T-cell (primary cell): Measurements from ENCODE around the gene RBM19. TPM values are rescaled to one million over a fixed set of nuclear protein-coding genes. Genes with fewer than 3 reads are reported as not detected.

Source experiments
- ATAC-seq, 4 experiments: fragments of 200-7000 bp in 3 of 4; fragments of 150-1000 bp in 1 of 4; cut with Tn5 transposase; replicated peaks in 1 of 4; 1 replicate in 3 of 4; 2 replicates in 1 of 4; pipeline ENCODE4 v1.10.0; 2021; ENCODE audit warnings: moderate library complexity in 3 of 4, mild to moderate bottlenecking in 2 of 4, moderate number of reproducible peaks in 1 of 4
- CTCF ChIA-PET, 2 donors: fragments of 300-600 bp; sonication (Branson Sonifier 250); formaldehyde crosslinking; loops; one replicate each; lab custom pipeline; 2022; ENCODE audit warnings: antibody characterized with exemption in 2 of 2; lab: Charles Lee
- POLR2A ChIA-PET, 2 donors: fragments of 300-600 bp; sonication (Branson Sonifier 250); formaldehyde crosslinking; loops; one replicate each; lab custom pipeline; 2022; ENCODE audit warnings: antibody characterized with exemption in 2 of 2; lab: Charles Lee
- DNase-seq, 35 experiments: peaks; one replicate each; pipeline versions ENCODE4 v3.0.0 to v3.0.0-alpha.2; 2013 to 2023
- H3K27ac ChIP-seq: one replicate; pipeline ENCODE4 v1.5.1; 2013; ENCODE audit warnings: low read length
- H3K27me3 ChIP-seq, 2 experiments: replicated peaks in 1 of 2; 1 replicate in 1 of 2; 2 replicates in 1 of 2; pipeline versions ENCODE4 v1.6.1 to v1.7.0; 2013; ENCODE audit warnings: low read length in 1 of 2, mixed read lengths in 1 of 2; ENCODE audit not compliant: control insufficient read depth in 2 of 2, insufficient read depth in 2 of 2; ENCODE audit errors: extremely low read depth in 1 of 2
- H3K36me3 ChIP-seq, 2 donors: 1 replicate in 1 of 2; 2 replicates in 1 of 2; pipeline versions ENCODE4 v1.6.1 to v1.7.0; 2013; ENCODE audit warnings: low read length in 1 of 2; ENCODE audit not compliant: control insufficient read depth in 2 of 2, insufficient read depth in 1 of 2; ENCODE audit errors: extremely low read depth in 1 of 2
- H3K4me1 ChIP-seq, 2 experiments: 1 replicate in 1 of 2; 2 replicates in 1 of 2; pipeline versions ENCODE4 v1.6.1 to v1.7.0; 2013; ENCODE audit warnings: low read length in 2 of 2, mixed read lengths in 1 of 2; ENCODE audit not compliant: insufficient read depth in 2 of 2, control insufficient read depth in 1 of 2; ENCODE audit errors: extremely low read depth in 1 of 2
- H3K4me3 ChIP-seq, 2 donors: 1 replicate in 1 of 2; 2 replicates in 1 of 2; pipeline versions ENCODE4 v1.5.1 to v1.7.0; 2013; ENCODE audit warnings: mild to moderate bottlenecking in 2 of 2, low read length in 1 of 2, moderate library complexity in 1 of 2; ENCODE audit not compliant: control insufficient read depth in 1 of 2; ENCODE audit errors: extremely low read depth in 1 of 2
- H3K9me3 ChIP-seq: 2 replicates; pipeline ENCODE4 v1.7.0; 2013
- H3K27ac Mint-ChIP-seq, 2 donors: one replicate each; pipeline ENCODE4 v1.8.0; 2020 to 2021; ENCODE audit warnings: mild to moderate bottlenecking in 2 of 2, mixed read lengths in 2 of 2
- H3K27me3 Mint-ChIP-seq, 2 donors: one replicate each; pipeline ENCODE4 v1.8.0; 2021 to 2022; ENCODE audit warnings: mixed read lengths in 2 of 2
- H3K36me3 Mint-ChIP-seq: one replicate; pipeline ENCODE4 v1.8.0; 2021; ENCODE audit warnings: mixed read lengths
- H3K4me1 Mint-ChIP-seq, 3 donors: one replicate each; pipeline ENCODE4 v1.8.0; 2020 to 2022; ENCODE audit warnings: mixed read lengths in 3 of 3, mild to moderate bottlenecking in 1 of 3
- H3K4me3 Mint-ChIP-seq, 3 donors: one replicate each; pipeline ENCODE4 v1.8.0; 2020 to 2022; ENCODE audit warnings: mild to moderate bottlenecking in 3 of 3, mixed read lengths in 3 of 3, moderate library complexity in 3 of 3
- H3K9me3 Mint-ChIP-seq, 3 donors: one replicate each; pipeline ENCODE4 v1.8.0; 2020 to 2022; ENCODE audit warnings: mixed read lengths in 3 of 3
- whole genome bisulfite sequencing: methylation state at CpG from one replicate; pipeline ENCODE4 v1.1.5; 2013; ENCODE audit warnings: missing lambda C conversion rate; ENCODE audit not compliant: insufficient coverage; 5-methylcytosine and 5-hydroxymethylcytosine counted together
- total RNA-seq, 35 experiments: library from RNA in 6 of 35; stranded (reverse) in 6 of 35; fragments of 120-200 nt in 1 of 35; gene quantifications; one replicate each; pipeline versions ENCODE4 v1.2.1 to v1.2.4 and lab custom pipeline; 2013 to 2026

Gene RBM19
- total RNA-seq, 5 donors from 2014 or later (not counting 1 experiment from before 2014, with no cell fraction given) = 57.9 to 80.3 (median 78.3) TPM

DNA sequence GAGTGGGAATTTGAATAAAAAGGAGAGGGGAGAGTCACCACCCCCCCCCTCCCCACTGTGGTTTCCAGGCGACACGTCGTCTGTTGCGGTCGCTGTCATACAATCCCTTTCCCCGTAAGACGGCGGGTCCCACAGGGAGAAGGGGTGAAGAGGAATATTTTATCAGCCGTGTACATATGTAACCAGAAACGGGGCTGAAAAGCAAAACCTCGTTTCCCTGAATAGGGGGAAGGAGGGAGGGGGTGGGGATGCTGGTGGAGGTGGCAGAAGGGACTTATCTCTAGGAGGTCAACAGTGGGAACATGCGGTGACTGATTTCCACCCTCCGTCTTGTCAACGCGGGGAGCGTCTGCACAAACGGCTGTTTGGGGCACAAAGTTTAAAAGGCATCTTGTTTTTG is 171.4 kb downstream of the RBM19 start:
- 75% methylated on average over 8 of the region's 17 CpGs for WGBS
- H3K27ac ChIP-seq = no peak overlapping the region
- H3K36me3 ChIP-seq = no peaks in the 10 kb centered on the region
- no peaks in the 10 kb centered on the region for H3K27me3 ChIP-seq
- ATAC-seq (no peak), DNase-seq (no peak)
- no peak overlapping the region for H3K4me3 Mint-ChIP-seq
- no peaks in the 10 kb centered on the region for H3K4me1 Mint-ChIP-seq
- no peaks in the 10 kb centered on the region for H3K4me1 ChIP-seq
- ChIA-PET POLR2A (no interaction called here), CTCF (no interaction called here)
- no peak overlapping the region for H3K4me3 ChIP-seq
- H3K27me3 Mint-ChIP-seq = no peaks in the 10 kb centered on the region
- H3K9me3 ChIP-seq = no peaks in the 10 kb centered on the region
- peaks cover 5 to 8% (median 5%) of the 10 kb centered on the region in 3 donors for H3K9me3 Mint-ChIP-seq
- H3K36me3 Mint-ChIP-seq = peaks cover 4% of the 10 kb centered on the region
- H3K27ac Mint-ChIP-seq = no peak overlapping the region

DNA sequence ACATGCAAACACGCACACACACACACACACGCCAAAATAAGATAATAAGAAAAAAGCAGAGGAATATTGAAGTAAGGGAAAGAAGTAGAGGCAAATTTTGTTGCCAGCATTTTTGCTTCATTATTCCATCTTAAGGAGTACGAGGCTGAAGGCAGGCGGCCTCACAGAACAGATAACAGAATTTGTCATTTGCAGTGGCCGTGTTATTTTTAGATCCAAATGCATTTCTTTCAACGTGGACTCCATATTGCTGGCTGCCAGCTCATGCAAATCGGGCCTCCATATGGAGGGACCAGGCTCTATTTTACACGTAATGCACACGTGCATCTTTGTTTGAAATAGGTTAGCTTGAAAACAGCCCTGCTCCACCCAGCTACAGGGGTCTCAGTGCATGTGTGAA is 172.9 kb downstream of the RBM19 start:
- Histone ChIP-seq H3K9me3 (no peaks in the 10 kb centered on the region), H3K27me3 (no peaks in the 10 kb centered on the region), H3K4me3 (no peak overlapping the region), H3K4me1 (no peaks in the 10 kb centered on the region), H3K36me3 (no peaks in the 10 kb centered on the region), H3K27ac (no peak overlapping the region)
- no peak overlapping the region for H3K4me3 Mint-ChIP-seq
- ATAC-seq (no peak), DNase-seq (no peak)
- CTCF ChIA-PET = no interaction called here
- H3K36me3 Mint-ChIP-seq = peaks cover 4% of the 10 kb centered on the region
- WGBS = 87% methylated on average over 6 of the region's 9 CpGs
- H3K27me3 Mint-ChIP-seq = no peaks in the 10 kb centered on the region
- POLR2A ChIA-PET = no interaction called here
- no peaks in the 10 kb centered on the region for H3K4me1 Mint-ChIP-seq
- no peak overlapping the region for H3K27ac Mint-ChIP-seq
- H3K9me3 Mint-ChIP-seq = peaks cover 5 to 17% (median 10%) of the 10 kb centered on the region in 3 donors

GRCh38 chr12:113792450-113792849 is 173.7 kb downstream of the RBM19 start:
- Mint-ChIP-seq H3K9me3 (peaks cover 13 to 17% (median 17%) of the 10 kb centered on the region in 3 donors), H3K27ac (no peak overlapping the region), H3K27me3 (peaks cover 0 to 1% of the 10 kb centered on the region in 2 donors), H3K4me1 (no peaks in the 10 kb centered on the region), H3K4me3 (no peak overlapping the region), H3K36me3 (peaks cover 4% of the 10 kb centered on the region)
- POLR2A ChIA-PET = no interaction called here
- Histone ChIP-seq H3K27ac (no peak overlapping the region), H3K4me1 (no peaks in the 10 kb centered on the region), H3K9me3 (no peaks in the 10 kb centered on the region), H3K27me3 (no peaks in the 10 kb centered on the region), H3K4me3 (no peak overlapping the region), H3K36me3 (no peaks in the 10 kb centered on the region)
- 88% methylated on average over 6 of the region's 6 CpGs for WGBS
- no peak for DNase-seq
- ATAC-seq = no peak
- CTCF ChIA-PET = no interaction called here

DNA sequence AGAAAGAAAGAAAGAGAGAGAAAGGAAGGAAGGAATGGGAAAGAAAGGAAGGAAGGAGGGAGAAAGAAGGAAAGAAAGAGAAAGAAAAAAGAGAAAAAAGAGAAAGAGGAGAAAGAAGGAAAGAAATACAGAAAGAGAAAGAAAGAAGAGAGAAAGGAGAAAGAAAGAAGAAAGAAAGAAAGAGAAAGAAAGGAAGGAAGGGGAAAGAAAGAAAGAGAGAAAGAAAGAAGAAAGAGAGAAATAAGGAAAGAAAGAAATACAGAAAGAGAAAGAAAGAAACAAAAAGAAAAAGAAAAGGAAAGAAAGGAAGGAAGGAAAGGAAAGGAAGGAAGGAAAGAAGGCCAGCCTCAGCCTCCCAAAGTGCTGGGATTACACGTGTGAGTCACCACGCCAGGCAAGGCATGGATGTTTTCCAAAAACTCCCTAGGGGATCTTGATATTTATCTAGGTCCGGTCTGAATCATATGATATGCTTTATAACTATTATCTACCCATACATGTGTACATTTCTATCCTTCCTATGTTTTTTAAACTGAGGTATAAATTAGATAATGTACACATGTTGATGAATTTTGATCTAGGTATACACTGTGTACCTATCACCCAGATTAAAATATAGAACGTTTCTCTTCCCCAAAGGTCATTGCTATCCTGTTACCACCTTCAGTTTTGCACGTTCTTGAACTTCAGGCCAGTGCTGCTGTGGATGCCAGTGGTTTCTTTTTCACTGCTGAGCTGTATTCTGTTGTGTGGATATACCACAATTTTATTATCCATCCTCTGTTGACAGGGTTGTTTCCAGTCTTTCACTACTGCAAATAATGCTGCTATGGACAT is 177.9 kb downstream of the RBM19 start:
- H3K4me3 Mint-ChIP-seq = no peak overlapping the region
- H3K4me1 Mint-ChIP-seq = no peaks in the 10 kb centered on the region
- no CpG with 5 or more reads among the region's 5 CpGs for WGBS
- ChIA-PET POLR2A (no interaction called here), CTCF (no interaction called here)
- no peaks in the 10 kb centered on the region for H3K36me3 Mint-ChIP-seq
- Histone ChIP-seq H3K27ac (no peak overlapping the region), H3K4me3 (no peak overlapping the region), H3K36me3 (no peaks in the 10 kb centered on the region), H3K27me3 (peaks cover 0 to 9% of the 10 kb centered on the region in 2 experiments), H3K4me1 (no peaks in the 10 kb centered on the region), H3K9me3 (no peaks in the 10 kb centered on the region)
- H3K27ac Mint-ChIP-seq = no peak overlapping the region
- ATAC-seq (no peak), DNase-seq (no peak)
- H3K27me3 Mint-ChIP-seq = peaks cover 0 to 6% of the 10 kb centered on the region in 2 donors
- H3K9me3 Mint-ChIP-seq = peaks cover 13 to 22% (median 21%) of the 10 kb centered on the region in 3 donors

DNA sequence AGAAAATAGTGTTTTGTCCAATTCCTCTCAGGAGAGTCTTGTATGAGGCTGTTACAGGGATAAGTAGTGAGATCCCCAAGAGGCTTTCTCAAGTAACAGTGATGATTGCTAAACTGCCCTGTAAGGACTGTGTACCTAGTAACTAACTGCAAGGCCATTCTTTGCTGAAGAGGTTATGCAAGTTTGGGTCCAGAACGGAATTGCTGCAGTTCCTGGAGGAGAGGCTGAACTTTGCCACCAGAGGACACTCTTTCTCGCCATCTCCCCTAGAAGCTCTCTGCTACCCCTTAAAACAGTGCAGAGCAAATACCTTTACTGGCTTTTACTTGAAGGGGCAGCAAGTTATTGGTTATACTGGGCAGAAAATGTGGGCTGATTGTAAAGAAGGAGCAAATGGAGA is 180.0 kb downstream of the RBM19 start:
- H3K27me3 Mint-ChIP-seq = peaks cover 9 to 22% of the 10 kb centered on the region in 2 donors
- H3K4me1 ChIP-seq = no peaks in the 10 kb centered on the region
- CTCF ChIA-PET = no interaction called here
- H3K4me1 Mint-ChIP-seq = no peaks in the 10 kb centered on the region
- no peak overlapping the region for H3K4me3 ChIP-seq
- no peaks in the 10 kb centered on the region for H3K36me3 ChIP-seq
- H3K4me3 Mint-ChIP-seq = no peak overlapping the region
- no peak for ATAC-seq
- no peak overlapping the region for H3K27ac ChIP-seq
- no peak overlapping the region for H3K27ac Mint-ChIP-seq
- peaks cover 8 to 19% (median 18%) of the 10 kb centered on the region in 3 donors for H3K9me3 Mint-ChIP-seq
- no peak for DNase-seq
- no peaks in the 10 kb centered on the region for H3K36me3 Mint-ChIP-seq
- 100% methylated on average over 1 of the region's 2 CpGs for WGBS
- H3K9me3 ChIP-seq = no peaks in the 10 kb centered on the region
- H3K27me3 ChIP-seq = peaks cover 0 to 20% of the 10 kb centered on the region in 2 experiments
- POLR2A ChIA-PET = no interaction called here

- H3K27me3 Mint-ChIP-seq = peaks cover 27 to 38% of the 10 kb centered on the region in 2 donors
- H3K27ac Mint-ChIP-seq = no peak overlapping the region
- no peaks in the 10 kb centered on the region for H3K9me3 ChIP-seq
- H3K4me3 Mint-ChIP-seq = no peak overlapping the region
- no peak for ATAC-seq
- ChIA-PET CTCF (no interaction called here), POLR2A (no interaction called here)
- H3K36me3 Mint-ChIP-seq = no peaks in the 10 kb centered on the region
- no peak for DNase-seq
- WGBS = no CpG with 5 or more reads among the region's 5 CpGs
- H3K4me1 ChIP-seq = no peaks in the 10 kb centered on the region
- peaks cover 0 to 35% of the 10 kb centered on the region in 2 experiments for H3K27me3 ChIP-seq
- no peaks in the 10 kb centered on the region for H3K4me1 Mint-ChIP-seq
- H3K36me3 ChIP-seq = no peaks in the 10 kb centered on the region
- H3K9me3 Mint-ChIP-seq = peaks cover 10 to 21% (median 18%) of the 10 kb centered on the region in 3 donors
- no peak overlapping the region for H3K4me3 ChIP-seq
- no peak overlapping the region for H3K27ac ChIP-seq
Measured at GRCh38 chr12:113783811-113784210, 182.3 kb downstream of the RBM19 start.
